GM12873 (cell line): Measurements from ENCODE around the gene CALN1.

ENCODE experiments used
- TF ChIP-seq, protein P1 (sequence below): IDR thresholded peaks from 2 replicates; pipeline ENCODE4 v1.5.1; 2012; ENCODE audit warnings: low read depth, mild to moderate bottlenecking, moderate library complexity, low read length, control low read depth; ENCODE audit not compliant: insufficient read depth; ENCODE audit errors: missing control alignments

CALN1 gene

DNA sequence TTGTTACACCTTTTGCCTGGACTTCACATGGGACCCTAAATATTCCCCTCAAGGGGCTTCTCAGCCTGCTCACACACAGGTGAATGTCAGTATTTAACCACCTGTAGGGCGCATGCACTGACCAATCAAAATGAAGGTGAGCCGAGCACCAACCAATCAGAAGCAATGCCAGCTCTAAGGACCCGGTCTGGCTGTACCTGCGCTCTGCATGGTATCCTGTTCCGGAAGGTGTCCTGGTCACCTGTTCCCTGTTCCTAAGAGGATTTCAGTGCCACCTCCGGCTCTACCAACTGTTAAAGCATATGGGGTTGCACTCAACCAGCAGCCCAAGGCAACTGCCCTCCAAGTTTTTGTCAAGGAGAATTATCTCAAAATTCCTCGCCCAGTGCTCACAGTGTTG is 18.4 kb upstream of the CALN1 start:
- TF ChIP-seq, protein P1, sequence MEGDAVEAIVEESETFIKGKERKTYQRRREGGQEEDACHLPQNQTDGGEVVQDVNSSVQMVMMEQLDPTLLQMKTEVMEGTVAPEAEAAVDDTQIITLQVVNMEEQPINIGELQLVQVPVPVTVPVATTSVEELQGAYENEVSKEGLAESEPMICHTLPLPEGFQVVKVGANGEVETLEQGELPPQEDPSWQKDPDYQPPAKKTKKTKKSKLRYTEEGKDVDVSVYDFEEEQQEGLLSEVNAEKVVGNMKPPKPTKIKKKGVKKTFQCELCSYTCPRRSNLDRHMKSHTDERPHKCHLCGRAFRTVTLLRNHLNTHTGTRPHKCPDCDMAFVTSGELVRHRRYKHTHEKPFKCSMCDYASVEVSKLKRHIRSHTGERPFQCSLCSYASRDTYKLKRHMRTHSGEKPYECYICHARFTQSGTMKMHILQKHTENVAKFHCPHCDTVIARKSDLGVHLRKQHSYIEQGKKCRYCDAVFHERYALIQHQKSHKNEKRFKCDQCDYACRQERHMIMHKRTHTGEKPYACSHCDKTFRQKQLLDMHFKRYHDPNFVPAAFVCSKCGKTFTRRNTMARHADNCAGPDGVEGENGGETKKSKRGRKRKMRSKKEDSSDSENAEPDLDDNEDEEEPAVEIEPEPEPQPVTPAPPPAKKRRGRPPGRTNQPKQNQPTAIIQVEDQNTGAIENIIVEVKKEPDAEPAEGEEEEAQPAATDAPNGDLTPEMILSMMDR = no peak

DNA sequence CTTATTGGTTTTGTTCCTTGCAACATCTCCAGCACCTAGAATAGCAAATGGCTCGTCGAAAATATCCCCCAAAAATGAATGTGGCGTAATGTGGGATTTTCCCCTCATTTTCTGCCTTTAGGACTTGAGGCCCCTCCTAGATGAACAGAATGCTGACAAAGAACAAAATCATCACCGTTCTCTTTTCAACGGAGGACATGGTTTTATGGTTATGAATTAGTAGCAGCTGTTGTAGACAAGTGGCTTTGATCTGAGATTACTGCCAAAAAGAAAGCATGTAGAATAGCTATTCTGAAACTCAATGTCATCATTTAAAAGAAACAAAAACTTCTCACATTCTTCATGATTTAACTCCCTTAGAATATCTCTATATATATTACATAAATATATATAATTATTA is 17.2 kb upstream of the CALN1 start:
- TF ChIP-seq, protein P1 = no peak

DNA sequence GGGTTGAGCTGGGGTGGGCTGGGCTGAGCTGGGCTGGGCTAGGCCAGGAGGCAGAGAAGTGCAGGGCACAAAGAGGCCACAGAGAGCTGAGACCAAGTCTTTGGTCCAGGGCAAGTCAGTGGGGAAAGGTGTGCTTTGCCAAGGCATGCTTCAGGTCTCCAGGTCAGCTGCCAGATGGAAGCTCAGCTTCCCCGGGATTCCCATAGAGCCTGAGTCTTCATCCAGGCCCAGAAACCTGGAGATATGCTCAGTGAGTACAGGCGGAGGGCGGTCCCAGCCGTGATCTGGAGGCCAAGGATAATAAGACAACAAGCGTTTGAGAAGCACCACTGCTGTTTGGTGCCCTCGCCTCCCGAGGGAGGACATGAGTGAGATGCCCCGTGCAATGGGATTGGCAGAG is 4.7 kb upstream of the CALN1 start:
- TF ChIP-seq, protein P1 = no peak

DNA sequence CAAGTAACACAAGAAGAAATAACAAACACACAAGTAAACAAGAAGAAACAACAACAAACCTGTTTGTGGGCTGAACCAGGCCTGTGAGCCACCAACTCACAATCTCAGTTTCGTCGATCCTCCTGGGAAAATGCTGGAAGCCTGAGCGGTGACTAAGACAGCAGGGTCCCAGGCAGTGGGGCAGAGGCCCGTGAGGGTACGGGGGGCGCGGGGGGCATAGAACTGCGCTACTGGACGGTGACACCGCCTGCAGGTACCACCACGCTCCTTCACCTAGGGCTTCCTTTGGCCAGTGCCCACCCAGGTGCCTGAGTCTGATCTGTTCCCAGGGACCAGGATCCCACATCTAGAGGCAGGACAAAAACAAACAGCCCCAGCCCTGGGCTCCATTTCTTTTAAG is 3.4 kb upstream of the CALN1 start:
- TF ChIP-seq, protein P1 = no peak

DNA sequence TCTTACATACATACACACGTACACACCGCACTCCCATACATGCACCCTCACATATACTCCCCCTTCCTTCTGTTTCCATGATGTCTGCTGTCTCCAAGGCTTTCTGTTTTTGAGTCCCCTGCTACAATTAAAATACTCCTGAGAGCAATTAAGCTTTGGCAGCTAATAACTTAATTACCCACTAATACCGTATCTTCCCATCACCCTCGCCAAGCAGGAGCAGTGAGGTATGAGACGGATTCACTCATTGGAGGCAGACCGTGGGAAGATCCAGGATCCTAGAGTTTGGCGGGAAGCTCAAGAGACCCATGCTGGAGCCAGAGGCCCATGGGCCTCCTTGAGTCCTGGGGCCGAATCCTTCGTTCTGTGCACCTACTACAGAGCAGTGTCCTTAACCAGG is 1.7 kb upstream of the CALN1 start:
- TF ChIP-seq, protein P1 = no peak

DNA sequence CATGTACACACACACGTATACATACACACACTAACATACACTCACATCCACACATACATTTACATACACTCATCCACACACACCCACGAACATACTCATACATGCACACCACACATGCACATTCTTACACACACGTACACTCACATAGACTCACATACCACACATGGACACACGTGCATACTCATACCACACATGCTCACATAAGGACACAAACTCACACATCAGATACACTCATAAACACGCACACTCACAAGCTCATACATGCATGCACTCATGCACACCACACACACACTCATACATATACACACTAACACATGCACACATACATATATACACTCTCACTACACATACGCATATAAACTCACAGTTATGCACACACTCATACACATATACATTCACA is 1.2 kb upstream of the CALN1 start:
- TF ChIP-seq, protein P1 = no peak

DNA sequence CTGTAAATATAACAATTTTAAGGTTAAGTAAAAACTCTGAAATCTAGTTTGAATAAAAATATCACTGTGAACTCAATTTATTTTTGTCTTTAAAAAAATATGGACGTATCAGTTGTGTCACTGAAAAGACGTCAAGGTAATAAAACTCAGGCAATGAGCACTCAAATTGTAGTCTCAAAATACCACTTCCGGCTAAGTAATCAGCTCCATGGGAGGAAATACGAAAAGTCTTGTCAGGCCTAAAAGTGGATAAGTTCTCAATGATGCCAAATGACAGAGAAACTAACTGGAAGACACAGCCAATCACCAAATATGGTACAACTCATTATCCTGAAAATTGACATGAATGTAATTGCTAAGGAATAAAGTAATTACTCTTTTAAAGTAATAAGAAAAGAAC is 719 bp downstream of the CALN1 start:
- TF ChIP-seq, protein P1 = no peak
